ENCODE measurements around the gene SSTR3.
"Not testable (repeated sequence)": the region's sequence is repeated elsewhere in the genome, so short reads cannot be mapped to it uniquely, and the experiment has no call there.

The SSTR3 gene

DNA sequence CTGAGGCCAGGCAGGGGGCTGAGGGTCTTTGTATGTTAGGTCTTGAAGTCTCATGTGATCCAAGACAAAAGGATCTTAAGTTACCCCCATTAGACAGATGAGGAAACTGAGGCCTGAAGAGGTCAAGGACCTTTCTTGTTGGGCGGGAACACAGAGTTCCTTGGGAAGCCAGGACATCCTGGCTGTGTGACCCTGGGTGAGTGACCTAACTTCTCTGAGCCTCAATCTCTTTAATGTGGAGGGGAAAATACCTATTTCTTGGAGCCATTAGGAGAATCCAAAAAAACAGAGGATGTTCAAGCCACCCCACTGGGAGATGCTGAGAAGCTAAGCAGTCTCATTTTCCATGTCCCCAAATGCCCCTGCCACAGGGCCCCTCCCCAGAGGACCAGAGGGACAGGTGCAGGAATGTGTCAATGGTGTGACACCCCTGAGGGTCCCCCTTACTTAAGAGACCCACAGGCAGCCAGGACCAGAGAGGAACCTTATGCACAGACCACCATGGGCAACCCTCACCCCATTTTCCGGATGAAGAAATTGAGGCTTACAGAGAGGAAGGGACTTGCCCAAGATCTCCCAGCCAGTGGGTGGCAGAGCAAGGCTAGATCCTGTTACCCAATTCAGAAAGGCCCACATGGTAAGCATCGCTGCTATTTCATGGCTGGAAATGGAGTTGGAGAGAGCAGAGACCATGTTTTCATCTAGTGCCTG, 23.8 kb upstream of the SSTR3 start:
- DNase-seq = no peak
- Histone ChIP-seq H2AFZ (ENCODE audit: insufficient read depth, low read length, poor library complexity) (no peak overlapping the region), H3K27me3 (ENCODE audit: insufficient read depth, low read length) (no peaks in the 10 kb centered on the region), H2BK12ac (ENCODE audit: low read length) (no peak overlapping the region), H3K18ac (ENCODE audit: low read length) (no peak overlapping the region), H3K9me3 (ENCODE audit: insufficient read depth, low read depth, low read length) (no peaks in the 10 kb centered on the region), H3K36me3 (ENCODE audit: control insufficient read depth in 1 of 2, insufficient read depth in 2 of 2, low read length in 2 of 2) (no peaks in the 10 kb centered on the region), H3K4me2 (ENCODE audit: low read length) (no peak overlapping the region), H3K4ac (ENCODE audit: low read depth, low read length) (no peak overlapping the region), H4K91ac (ENCODE audit: low read depth, low read length) (no peak overlapping the region), H3K4me3 (ENCODE audit: low read depth, low read length) (no peak overlapping the region), H4K8ac (ENCODE audit: low read depth, low read length) (no peak overlapping the region), H3K4me1 (ENCODE audit: control insufficient read depth in 1 of 2, insufficient read depth in 2 of 2, low read length in 2 of 2) (no peaks in the 10 kb centered on the region), H3K79me2 (ENCODE audit: control insufficient read depth, insufficient read depth, low read length, poor library complexity) (no peaks in the 10 kb centered on the region), H3K23ac (ENCODE audit: low read length) (no peak overlapping the region), H4K12ac (ENCODE audit: low read depth, low read length) (no peak overlapping the region), H2AK5ac (ENCODE audit: low read length) (no peak overlapping the region), H3K14ac (ENCODE audit: low read length) (no peak overlapping the region), H2BK5ac (ENCODE audit: low read depth, low read length, poor library complexity) (no peak overlapping the region), H2BK120ac (ENCODE audit: insufficient read depth, low read length, poor library complexity) (no peak overlapping the region), H3K79me1 (ENCODE audit: low read length) (no peaks in the 10 kb centered on the region), H3K27ac (ENCODE audit: low read depth, low read length) (no peak overlapping the region), H3K9ac (ENCODE audit: low read length) (no peak overlapping the region)
- no CpG with 5 or more reads among the region's 3 CpGs for WGBS (ENCODE audit: extremely low coverage, insufficient coverage, insufficient read length)

DNA sequence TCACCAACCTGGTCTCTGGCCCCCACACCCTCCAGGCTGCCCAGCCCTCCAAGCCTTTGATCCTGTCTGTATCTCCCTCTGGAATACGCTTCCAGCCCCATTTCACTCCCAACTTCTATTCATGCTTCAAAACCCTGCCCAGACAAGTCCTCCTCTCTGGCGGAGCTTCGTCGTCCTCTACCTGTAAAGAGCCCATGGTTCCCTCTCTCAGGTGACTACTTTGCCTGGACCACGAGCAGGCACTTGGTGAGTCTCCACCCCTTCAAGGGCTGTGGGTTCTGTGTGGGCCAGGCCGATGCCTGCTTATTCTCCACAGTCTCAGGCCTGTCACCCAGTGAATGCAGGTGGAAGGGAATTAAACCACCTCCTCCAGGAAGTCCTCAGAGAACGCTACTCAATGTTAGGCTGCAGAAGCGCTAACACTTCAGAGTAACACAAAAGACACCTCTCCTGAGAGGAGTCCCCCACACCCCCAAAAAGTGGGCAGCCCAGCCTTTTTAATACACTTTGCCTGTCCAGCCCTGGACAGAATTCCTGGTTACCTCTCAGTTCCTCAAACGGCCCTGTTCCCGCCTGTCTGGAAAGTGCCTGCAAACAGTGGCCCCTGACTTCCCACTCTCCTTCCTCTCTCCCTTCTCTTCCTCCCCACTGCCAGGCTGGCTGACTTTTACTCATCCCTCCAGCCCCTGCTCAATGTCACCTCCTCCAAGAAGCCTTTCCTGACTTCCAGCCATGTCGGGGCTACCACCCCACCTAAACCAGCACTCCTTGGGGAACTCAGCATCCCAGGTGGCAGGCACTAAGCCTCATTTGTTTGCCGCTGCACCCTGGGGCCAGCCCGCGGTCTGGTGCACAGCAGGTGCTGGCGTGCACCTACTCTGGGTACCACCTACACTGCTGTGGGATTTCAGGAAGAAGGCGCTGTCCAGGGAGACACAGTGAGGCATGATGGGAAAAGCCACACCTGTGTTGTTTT, 22.7 kb upstream of the SSTR3 start:
- Histone ChIP-seq H3K4me1 (ENCODE audit: control insufficient read depth in 1 of 2, insufficient read depth in 2 of 2, low read length in 2 of 2) (no peaks in the 10 kb centered on the region), H3K27ac (ENCODE audit: low read depth, low read length) (no peak overlapping the region), H3K4me2 (ENCODE audit: low read length) (no peak overlapping the region), H3K36me3 (ENCODE audit: control insufficient read depth in 1 of 2, insufficient read depth in 2 of 2, low read length in 2 of 2) (no peaks in the 10 kb centered on the region), H2BK120ac (ENCODE audit: insufficient read depth, low read length, poor library complexity) (no peak overlapping the region), H3K79me1 (ENCODE audit: low read length) (no peaks in the 10 kb centered on the region), H4K91ac (ENCODE audit: low read depth, low read length) (no peak overlapping the region), H3K9me3 (ENCODE audit: insufficient read depth, low read depth, low read length) (no peaks in the 10 kb centered on the region), H3K27me3 (ENCODE audit: insufficient read depth, low read length) (no peaks in the 10 kb centered on the region), H3K23ac (ENCODE audit: low read length) (no peak overlapping the region), H3K79me2 (ENCODE audit: control insufficient read depth, insufficient read depth, low read length, poor library complexity) (no peaks in the 10 kb centered on the region), H2BK12ac (ENCODE audit: low read length) (no peak overlapping the region), H2AK5ac (ENCODE audit: low read length) (no peak overlapping the region), H3K9ac (ENCODE audit: low read length) (no peak overlapping the region), H4K12ac (ENCODE audit: low read depth, low read length) (no peak overlapping the region), H4K8ac (ENCODE audit: low read depth, low read length) (no peak overlapping the region), H3K4me3 (ENCODE audit: low read depth, low read length) (no peak overlapping the region), H2BK5ac (ENCODE audit: low read depth, low read length, poor library complexity) (no peak overlapping the region), H3K14ac (ENCODE audit: low read length) (no peak overlapping the region), H3K18ac (ENCODE audit: low read length) (no peak overlapping the region), H2AFZ (ENCODE audit: insufficient read depth, low read length, poor library complexity) (no peak overlapping the region), H3K4ac (ENCODE audit: low read depth, low read length) (no peak overlapping the region)
- no peak for DNase-seq
- no CpG with 5 or more reads among the region's 16 CpGs for WGBS (ENCODE audit: extremely low coverage, insufficient coverage, insufficient read length)

DNA sequence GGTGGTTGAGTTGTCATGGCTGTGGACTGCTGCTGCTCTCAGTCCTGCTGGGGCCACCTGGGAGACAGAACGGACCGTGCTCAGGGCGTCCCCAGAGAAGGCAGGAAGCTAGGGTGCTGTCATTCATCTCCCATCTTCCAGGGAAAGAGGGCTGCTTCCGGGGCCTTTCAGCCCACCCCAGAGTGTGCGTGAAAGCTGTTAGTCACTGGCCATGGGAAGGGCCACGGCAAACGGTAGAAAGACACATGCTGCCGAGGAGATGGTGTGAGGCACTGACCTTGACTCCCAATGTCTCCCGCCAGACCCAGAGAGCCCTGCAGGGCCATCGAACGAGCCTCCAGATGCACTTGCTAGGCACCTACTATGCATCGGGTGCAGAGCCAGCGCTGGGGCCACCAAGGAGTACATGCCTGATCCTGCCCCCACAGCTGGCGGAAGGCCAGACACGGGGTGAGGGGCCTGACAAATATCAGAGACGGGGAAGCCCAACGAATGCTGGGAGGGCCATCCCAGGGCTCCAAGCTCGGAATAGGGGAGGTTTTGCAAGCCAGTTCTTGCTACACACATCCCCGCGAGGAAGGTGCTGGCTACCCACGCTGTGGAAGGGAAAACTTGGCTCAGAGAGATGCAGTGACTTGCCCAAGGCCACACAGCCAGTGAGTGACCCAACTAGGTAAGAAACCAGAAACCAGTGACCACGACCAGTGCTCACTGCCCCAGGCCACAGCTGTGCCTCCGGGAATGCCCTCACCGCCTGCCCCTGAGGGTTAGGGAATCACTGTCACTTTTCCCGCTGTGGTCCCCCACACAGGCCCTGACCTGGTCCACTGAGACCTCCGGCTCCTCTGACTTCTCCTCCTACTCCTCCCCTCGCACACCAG, 21.7 kb upstream of the SSTR3 start:
- no peaks in the 10 kb centered on the region for H3K27me3 ChIP-seq (ENCODE audit: insufficient read depth, low read length)
- H4K12ac ChIP-seq (ENCODE audit: low read depth, low read length) = no peak overlapping the region
- H3K27ac ChIP-seq (ENCODE audit: low read depth, low read length) = no peak overlapping the region
- no peak overlapping the region for H3K4me3 ChIP-seq (ENCODE audit: low read depth, low read length)
- H2AK5ac ChIP-seq (ENCODE audit: low read length) = no peak overlapping the region
- H3K4me2 ChIP-seq (ENCODE audit: low read length) = no peak overlapping the region
- no peak overlapping the region for H3K18ac ChIP-seq (ENCODE audit: low read length)
- WGBS (ENCODE audit: extremely low coverage, insufficient coverage, insufficient read length) = no CpG with 5 or more reads among the region's 27 CpGs
- H3K36me3 ChIP-seq (ENCODE audit: control insufficient read depth in 1 of 2, insufficient read depth in 2 of 2, low read length in 2 of 2) = no peaks in the 10 kb centered on the region
- H3K4ac ChIP-seq (ENCODE audit: low read depth, low read length) = no peak overlapping the region
- H3K23ac ChIP-seq (ENCODE audit: low read length) = no peak overlapping the region
- H3K79me1 ChIP-seq (ENCODE audit: low read length) = no peaks in the 10 kb centered on the region
- no peak overlapping the region for H2BK12ac ChIP-seq (ENCODE audit: low read length)
- H4K8ac ChIP-seq (ENCODE audit: low read depth, low read length) = no peak overlapping the region
- DNase-seq = no peak
- no peak overlapping the region for H3K9ac ChIP-seq (ENCODE audit: low read length)
- H3K79me2 ChIP-seq (ENCODE audit: control insufficient read depth, insufficient read depth, low read length, poor library complexity) = no peaks in the 10 kb centered on the region
- no peak overlapping the region for H3K14ac ChIP-seq (ENCODE audit: low read length)
- H2BK5ac ChIP-seq (ENCODE audit: low read depth, low read length, poor library complexity) = no peak overlapping the region
- no peak overlapping the region for H4K91ac ChIP-seq (ENCODE audit: low read depth, low read length)
- no peaks in the 10 kb centered on the region for H3K4me1 ChIP-seq (ENCODE audit: control insufficient read depth in 1 of 2, insufficient read depth in 2 of 2, low read length in 2 of 2)
- no peak overlapping the region for H2AFZ ChIP-seq (ENCODE audit: insufficient read depth, low read length, poor library complexity)
- no peak overlapping the region for H2BK120ac ChIP-seq (ENCODE audit: insufficient read depth, low read length, poor library complexity)
- no peaks in the 10 kb centered on the region for H3K9me3 ChIP-seq (ENCODE audit: insufficient read depth, low read depth, low read length)

DNA sequence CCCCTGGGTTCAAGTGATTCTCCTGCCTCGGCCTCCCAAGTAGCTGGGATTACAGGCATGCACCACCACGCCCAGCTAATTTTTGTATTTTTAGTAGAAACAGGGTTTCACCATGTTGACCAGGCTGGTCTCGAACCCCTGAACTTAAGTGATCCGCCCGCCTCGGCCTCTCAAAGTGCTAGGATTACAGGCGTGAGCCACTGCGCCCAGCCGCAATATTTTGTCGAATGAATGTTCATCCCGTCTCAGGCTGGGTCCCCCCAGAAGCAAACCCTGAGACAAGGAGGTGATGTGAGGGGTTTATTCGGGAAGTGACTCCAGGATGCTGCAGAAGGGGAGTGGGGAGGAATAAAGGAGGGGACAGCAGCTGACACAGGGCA, 21.1 kb upstream of the SSTR3 start:
- not testable (repeated sequence) for H3K4me3 ChIP-seq (ENCODE audit: low read depth, low read length); H3K9me3 ChIP-seq (ENCODE audit: insufficient read depth, low read depth, low read length); H4K8ac ChIP-seq (ENCODE audit: low read depth, low read length); H3K79me1 ChIP-seq (ENCODE audit: low read length); H3K4me2 ChIP-seq (ENCODE audit: low read length); H2AFZ ChIP-seq (ENCODE audit: insufficient read depth, low read length, poor library complexity); H2AK5ac ChIP-seq (ENCODE audit: low read length); H3K4ac ChIP-seq (ENCODE audit: low read depth, low read length); H3K79me2 ChIP-seq (ENCODE audit: control insufficient read depth, insufficient read depth, low read length, poor library complexity); H2BK120ac ChIP-seq (ENCODE audit: insufficient read depth, low read length, poor library complexity); H2BK12ac ChIP-seq (ENCODE audit: low read length); H3K18ac ChIP-seq (ENCODE audit: low read length); H3K14ac ChIP-seq (ENCODE audit: low read length); H2BK5ac ChIP-seq (ENCODE audit: low read depth, low read length, poor library complexity); H3K36me3 ChIP-seq (ENCODE audit: control insufficient read depth in 1 of 2, insufficient read depth in 2 of 2, low read length in 2 of 2); DNase-seq; H4K12ac ChIP-seq (ENCODE audit: low read depth, low read length); H4K91ac ChIP-seq (ENCODE audit: low read depth, low read length); H3K4me1 ChIP-seq (ENCODE audit: control insufficient read depth in 1 of 2, insufficient read depth in 2 of 2, low read length in 2 of 2); H3K23ac ChIP-seq (ENCODE audit: low read length); H3K27me3 ChIP-seq (ENCODE audit: insufficient read depth, low read length); H3K27ac ChIP-seq (ENCODE audit: low read depth, low read length); H3K9ac ChIP-seq (ENCODE audit: low read length)
- no CpG with 5 or more reads among the region's 12 CpGs for WGBS (ENCODE audit: extremely low coverage, insufficient coverage, insufficient read length)
